GM18907 (cell line): Measurements from ENCODE around the gene SYDE1.

Experiments used
- ATAC-seq: cut with Tn5 transposase; IDR thresholded peaks from one replicate; pipeline ENCODE4 v1.9.1; 2021; ENCODE audit warnings: mild to moderate bottlenecking, moderate library complexity; ENCODE audit not compliant: unreplicated experiment

SYDE1 gene

GRCh38 chr19:15161028-15161984 is 54.1 kb downstream of the SYDE1 start:
- ATAC-seq: no peak
